GM18517 (cell line): ENCODE results near the gene MAST3.
"Not testable (repeated sequence)": the region's sequence is repeated elsewhere in the genome, so short reads cannot be mapped to it uniquely, and the experiment has no call there.

Experiments
- ATAC-seq: cut with Tn5 transposase; IDR thresholded peaks from one replicate; pipeline ENCODE4 v1.9.1; 2021; ENCODE audit warnings: mild to moderate bottlenecking, moderate library complexity; ENCODE audit not compliant: unreplicated experiment

The MAST3 gene

DNA sequence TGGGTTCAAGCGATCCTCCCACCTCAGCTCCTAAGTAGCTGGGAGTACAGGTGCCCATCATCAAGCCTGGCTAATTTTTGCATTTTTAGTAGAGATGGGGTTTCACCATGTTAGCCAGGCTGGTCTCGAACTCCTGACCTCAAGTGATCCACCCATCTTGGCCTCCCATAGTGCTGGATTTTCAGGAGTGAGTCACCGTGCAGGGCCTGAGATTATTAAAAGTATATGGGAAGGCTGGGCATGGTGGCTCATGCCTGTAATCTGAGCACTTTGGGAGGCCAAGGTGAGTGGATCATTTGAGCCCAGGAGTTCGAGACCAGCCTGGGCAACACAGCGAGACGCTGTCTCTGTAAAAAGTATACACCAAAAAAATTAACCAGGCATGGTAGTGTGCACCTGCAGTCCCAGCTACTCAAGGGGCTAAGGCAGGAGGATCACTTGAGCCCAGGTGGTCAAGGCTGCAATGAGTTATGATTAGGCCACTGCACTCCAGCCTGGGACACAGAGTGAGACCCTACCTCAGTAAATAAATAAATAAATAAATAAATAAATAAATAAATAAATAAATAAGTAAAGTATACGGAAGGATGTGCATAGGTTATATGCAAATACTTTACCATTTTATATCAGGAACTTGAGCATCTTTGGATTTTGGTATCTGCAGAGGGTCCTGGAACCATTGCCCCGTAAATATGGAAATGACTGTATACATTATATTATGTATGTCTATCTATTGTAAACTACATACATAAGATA lies 11.7 kb upstream of the MAST3 start:
- ATAC-seq: no peak

DNA sequence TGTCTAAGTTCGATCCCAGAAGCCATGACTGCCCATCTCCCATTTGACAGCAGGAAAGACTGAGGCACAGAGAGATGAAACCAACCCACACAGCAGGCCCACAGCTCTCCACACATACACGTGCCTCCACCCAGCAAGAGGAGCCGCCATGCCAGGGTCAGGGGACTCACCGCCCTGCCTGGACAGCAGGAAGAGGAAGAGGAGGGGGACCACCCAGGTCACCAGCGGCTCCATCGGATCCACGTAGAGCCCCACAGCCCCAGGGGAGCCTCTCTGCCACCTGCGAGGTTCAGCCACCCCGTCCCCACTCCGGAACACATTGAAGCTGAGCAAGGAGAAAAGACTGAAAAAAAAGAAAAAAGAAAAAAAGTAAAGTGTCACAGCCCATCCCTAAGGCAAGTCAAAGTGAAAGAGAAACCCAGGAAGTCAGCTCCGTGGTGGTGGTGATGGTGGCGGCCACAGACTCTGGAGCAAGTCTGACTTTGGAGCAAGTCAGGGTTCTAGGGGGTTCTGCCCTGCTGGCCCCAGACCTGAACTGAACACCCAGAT lies 10.9 kb upstream of the MAST3 start, which contains the start of gene IL12RB1:
Gene IL12RB1, minus strand, starts transcription at position 345 of the 549 bp plus-strand sequence. Its CDS starts 111 bp downstream, at position 234.
- no peak for ATAC-seq

DNA sequence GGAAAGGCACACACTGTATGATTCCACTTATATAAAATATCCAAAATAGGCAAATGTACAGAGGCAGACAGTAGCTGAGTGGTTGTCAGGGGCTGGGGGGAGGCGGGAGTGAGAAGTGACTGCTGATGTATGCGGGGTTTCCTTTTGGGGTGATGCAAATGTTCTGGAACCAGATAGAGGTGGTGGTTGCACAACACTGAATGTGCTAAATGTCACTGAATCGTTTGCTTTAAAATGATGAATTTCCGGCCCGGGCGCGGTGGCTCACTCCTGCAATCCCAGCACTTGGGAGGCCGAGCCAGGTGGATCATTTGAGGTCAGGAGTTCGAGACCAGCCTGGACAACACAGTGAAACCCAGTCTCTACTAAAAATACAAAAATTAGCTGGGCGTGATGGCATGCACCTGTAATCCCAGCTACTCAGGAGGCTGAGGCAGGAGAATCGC lies 8.5 kb upstream of the MAST3 start:
- peak; percentile 49 for ATAC-seq

GRCh38 chr19:18089726-18090125 lies 7.9 kb upstream of the MAST3 start:
- ATAC-seq: no peak

- ATAC-seq: no peak
These were observed 6.9 kb upstream of the MAST3 start for GRCh38 chr19:18090545-18091216.

DNA sequence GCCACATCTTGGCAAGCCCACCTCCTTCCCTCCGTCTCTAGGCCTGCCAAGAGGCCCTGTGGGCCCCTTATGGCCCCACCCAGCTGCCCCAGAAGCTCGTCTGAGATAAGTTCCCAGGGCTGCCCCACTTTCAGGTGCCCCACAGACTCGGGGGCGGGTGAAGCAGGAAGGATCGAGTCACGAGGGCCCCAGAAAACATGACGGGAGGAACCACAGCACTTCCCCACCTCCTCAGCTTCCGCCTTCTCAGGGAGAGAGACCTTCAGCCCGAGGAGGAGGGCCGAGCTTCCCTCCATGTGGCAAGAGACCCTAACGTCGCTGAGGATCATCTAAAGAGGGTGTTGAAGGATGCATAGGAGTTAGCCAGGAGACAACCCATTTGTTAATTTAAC lies 6.4 kb upstream of the MAST3 start:
- no peak for ATAC-seq

DNA sequence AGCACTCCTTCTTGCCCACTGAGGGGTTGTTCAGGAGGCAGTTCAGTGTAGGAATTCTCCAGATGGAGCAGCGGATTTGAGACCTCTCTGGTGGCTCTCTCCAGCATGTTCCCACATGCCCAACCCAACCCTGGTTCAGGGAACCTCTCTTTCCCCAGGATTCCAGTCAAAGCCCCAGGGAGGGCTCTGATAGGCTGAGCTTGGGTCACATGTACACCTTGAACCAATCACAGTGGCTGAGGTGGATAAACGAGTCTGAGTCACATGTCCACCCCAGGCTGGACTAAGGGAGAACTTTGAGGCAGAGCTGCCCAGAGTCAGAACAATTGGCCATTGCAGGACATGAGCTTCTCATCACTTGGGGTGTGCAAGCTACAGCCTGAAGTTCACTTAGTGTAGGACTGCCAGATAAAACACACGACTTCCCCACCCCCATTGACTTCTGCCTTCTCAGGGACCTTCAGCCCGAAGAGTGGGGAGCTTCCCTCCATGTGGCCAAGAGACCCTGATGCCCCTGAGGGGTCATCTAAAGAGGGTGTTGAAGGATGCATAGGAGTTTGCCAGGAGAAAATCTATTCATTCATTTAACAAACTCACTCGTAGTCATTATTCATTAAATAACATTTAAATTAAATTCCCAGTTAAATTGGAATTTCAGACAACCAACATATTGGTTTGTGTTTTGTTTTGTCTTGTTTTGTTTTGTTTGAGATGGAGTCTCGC lies 4.0 kb upstream of the MAST3 start:
- no peak for ATAC-seq

DNA sequence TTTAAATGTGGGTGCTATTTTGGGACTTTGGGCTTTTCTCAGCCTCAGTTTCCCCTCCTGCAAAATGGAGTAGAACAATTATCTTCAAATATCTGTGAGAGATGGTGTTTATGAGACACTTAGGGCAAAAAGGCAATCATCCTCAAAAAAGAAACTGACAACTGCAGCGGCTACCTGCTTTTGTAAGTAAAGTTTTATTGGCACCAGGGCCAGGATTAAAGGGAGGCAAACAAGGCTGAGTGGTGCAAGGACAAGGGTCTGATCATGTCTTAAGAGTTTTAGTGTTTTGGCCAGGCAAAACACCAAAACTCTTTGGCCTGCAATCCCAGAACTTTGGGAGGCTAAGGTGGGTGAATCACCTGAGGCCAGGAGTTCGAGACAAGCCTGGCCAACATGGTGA lies 1.3 kb upstream of the MAST3 start:
- no peak for ATAC-seq

- no peak for ATAC-seq
These were observed 664 bp downstream of the MAST3 start for GRCh38 chr19:18097993-18098890.

DNA sequence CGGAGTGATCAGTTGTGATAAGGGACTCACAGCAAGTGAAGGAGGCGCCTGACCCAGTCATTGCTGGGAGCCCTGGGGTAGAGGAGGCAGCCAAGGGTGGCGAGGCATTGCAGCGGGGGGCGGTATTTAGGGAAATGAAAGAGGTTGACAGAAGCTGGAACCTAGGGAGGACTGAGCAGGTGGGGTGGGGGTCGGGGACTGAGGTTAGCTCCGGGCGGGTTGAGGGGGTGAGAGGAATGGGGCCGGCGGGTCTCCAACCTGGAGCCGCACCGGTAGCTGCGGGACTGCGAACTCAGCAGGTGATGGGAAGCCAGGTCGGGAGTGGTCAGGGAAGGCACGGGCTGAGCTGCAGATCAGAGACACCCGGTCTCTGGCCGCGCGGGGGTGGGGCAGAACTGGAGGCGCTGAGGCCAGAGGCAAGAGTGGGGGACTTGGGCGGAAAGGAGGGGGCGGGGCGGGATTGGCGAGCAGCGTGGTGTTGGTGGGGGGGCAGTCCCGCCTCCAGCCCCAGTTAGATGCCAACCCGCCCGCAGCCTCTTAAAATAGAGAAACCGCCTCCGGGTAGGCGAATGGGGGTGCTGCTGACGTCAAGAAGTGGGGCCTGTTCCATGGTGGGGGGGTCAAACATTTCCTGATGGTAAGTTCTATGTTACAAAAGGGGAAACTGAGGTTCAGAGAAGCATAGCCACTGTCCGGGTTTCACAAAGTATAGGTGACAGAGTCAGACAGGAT lies 1.5 kb downstream of the MAST3 start:
- peak; percentile 57 for ATAC-seq

- ATAC-seq: no peak
These were observed 2.0 kb downstream of the MAST3 start for GRCh38 chr19:18099623-18099995.

DNA sequence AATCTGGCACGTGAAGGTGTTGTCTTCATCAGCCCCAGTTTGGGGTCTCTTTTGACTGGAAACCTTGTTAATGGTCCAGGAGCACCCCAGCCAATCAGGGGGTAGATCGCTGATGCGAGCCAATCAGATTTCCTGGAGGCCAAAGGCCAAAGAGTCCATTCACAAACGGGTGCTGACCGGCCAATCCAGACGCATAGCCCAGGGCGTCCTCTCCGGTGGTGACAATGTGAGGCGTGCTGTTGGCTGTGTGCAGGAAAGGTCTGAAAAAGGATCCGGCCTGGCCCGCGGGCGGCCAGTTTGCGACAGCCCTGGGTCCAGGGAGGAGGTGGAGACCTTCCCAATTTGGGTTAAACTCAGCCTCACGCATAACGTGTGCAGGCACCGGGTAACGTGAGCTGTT lies 3.1 kb downstream of the MAST3 start:
- ATAC-seq: no peak

- no peak for ATAC-seq
These were observed 3.7 kb downstream of the MAST3 start for GRCh38 chr19:18101268-18101667.

DNA sequence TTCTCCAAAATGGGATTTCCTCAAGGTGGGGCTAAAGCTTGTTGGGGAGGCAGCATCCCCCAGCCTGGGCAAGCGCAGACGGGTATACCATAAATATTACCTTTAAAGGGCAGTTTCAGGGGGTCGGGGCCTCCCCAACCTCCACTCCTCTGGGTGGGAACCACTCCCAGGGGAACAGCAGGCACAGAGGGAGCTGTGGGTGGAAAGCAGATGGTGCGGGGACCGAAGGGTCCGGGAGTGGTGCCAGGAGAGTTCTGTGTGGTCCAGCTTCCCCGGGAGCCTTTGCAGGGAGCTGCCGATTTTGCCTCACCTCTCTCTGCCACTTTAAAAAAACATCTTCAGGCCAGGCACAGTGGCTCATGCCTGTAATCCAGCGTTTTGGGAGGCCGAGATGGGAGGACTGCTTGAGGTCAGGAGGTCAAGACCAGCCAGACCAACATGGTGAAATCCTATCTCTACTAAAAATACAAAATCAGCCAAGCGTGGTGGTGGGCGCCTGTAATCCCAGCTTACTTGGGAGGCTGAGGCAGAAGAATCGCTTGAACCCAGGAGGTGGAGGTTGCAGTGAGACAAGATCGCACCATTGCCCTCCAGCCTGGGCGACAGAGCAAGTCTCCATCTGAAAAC lies 5.5 kb downstream of the MAST3 start:
- ATAC-seq: no peak

- ATAC-seq: no peak
These were observed 7.2 kb downstream of the MAST3 start for GRCh38 chr19:18104793-18105131.

- not testable (repeated sequence) for ATAC-seq
These were observed 7.7 kb downstream of the MAST3 start for GRCh38 chr19:18105259-18105658.

- no peak for ATAC-seq
These were observed 9.7 kb downstream of the MAST3 start for GRCh38 chr19:18107235-18107634.

GRCh38 chr19:18108897-18109296 lies 11.3 kb downstream of the MAST3 start:
- no peak for ATAC-seq

GRCh38 chr19:18109341-18109732 lies 11.8 kb downstream of the MAST3 start:
- ATAC-seq: no peak
